Vagina (tissue), 2 donors: ENCODE data around the gene ZSCAN26. TPM values are rescaled to one million over a fixed set of nuclear protein-coding genes. Genes with fewer than 3 reads are reported as not detected.
A peak's percentile ranks its signal among the peaks of the same experiment; 100 is the strongest.

ENCODE experiments used
- DNase-seq, 2 donors: peaks; one replicate each; pipeline ENCODE4 v3.0.0-alpha.2; 2017; ENCODE audit errors: extremely low spot score in 2 of 2
- H3K27ac ChIP-seq: fragments of 200-600 bp; sonication (generic); one replicate; pipeline ENCODE4 v1.5.1; 2019
- H3K27me3 ChIP-seq: fragments of 200-600 bp; sonication (generic); one replicate; pipeline ENCODE4 v1.5.1; 2019
- H3K36me3 ChIP-seq, 2 donors: fragments of 200-600 bp; sonication (generic); one replicate each; pipeline ENCODE4 v1.5.1; 2017 to 2019
- H3K4me1 ChIP-seq: fragments of 200-600 bp; sonication (generic); one replicate; pipeline ENCODE4 v1.5.1; 2019
- H3K4me3 ChIP-seq, 2 donors: fragments of 200-600 bp; sonication (generic); 1 replicate in 1 of 2; 2 replicates in 1 of 2; pipeline ENCODE4 v1.5.1; 2016 to 2019
- H3K9me3 ChIP-seq: fragments of 200-600 bp; sonication (generic); one replicate; pipeline ENCODE4 v1.5.1; 2019
- CTCF ChIP-seq, 3 experiments: fragments of 450-650 bp in 2 of 3; fragments of 200-600 bp in 1 of 3; sonication (generic) in 1 of 3; IDR thresholded peaks; one replicate each; pipeline ENCODE4 v1.5.1; 2017 to 2019; ENCODE audit warnings: antibody characterized with exemption in 3 of 3, mild to moderate bottlenecking in 2 of 3, moderate library complexity in 2 of 3
- POLR2A ChIP-seq, 2 donors: fragments of 450-650 bp; IDR thresholded peaks; one replicate each; pipeline ENCODE4 v1.6.1; 2017; ENCODE audit warnings: antibody characterized with exemption in 2 of 2, mild to moderate bottlenecking in 2 of 2, moderate library complexity in 2 of 2
- POLR2AphosphoS5 ChIP-seq, 2 donors: sonication (generic); formaldehyde crosslinking; IDR thresholded peaks; one replicate each; pipeline ENCODE4 v1.9.0; 2017; ENCODE audit warnings: antibody characterized with exemption in 2 of 2, mild to moderate bottlenecking in 2 of 2, low read depth in 1 of 2; ENCODE audit not compliant: insufficient read depth in 1 of 2
- intact Hi-C: fragments of 100-400 bp; cut with DNase I; formaldehyde crosslinking; loops from one replicate; pipeline ENCODE4 v1.15.1; 2023
- total RNA-seq: library from RNA; depleted of rRNA; stranded (reverse); fragments of >200 nt; gene quantifications from one replicate; pipeline ENCODE4 v1.2.3, GENCODE V29; 2016

The ZSCAN26 gene
- total RNA-seq, 1 donor from 2014 or later = 18.7 TPM

GRCh38 chr6:28258877-28259777 lies 7.8 kb upstream of the ZSCAN26 start, which contains the start of gene NKAPL:
Gene NKAPL (plus strand): TSS chr6:28259297. CDS start chr6:28259372, 75 bp downstream.
- intact Hi-C loops = no loop called here
- H3K4me3 ChIP-seq = peak within 1 kb of the TSS; percentile 39 to 50
- no peak within 1 kb of the TSS for H3K27ac ChIP-seq
- no peaks in the 10 kb centered on the region for H3K9me3 ChIP-seq
- DNase-seq = no peak
- no peaks in the 10 kb centered on the region for H3K36me3 ChIP-seq
- peak in 1 of 2 donors; percentile 65 for TF ChIP-seq POLR2AphosphoS5 (IDR thresholded peaks at IDR 0.05; ENCODE audit: insufficient read depth in 1 of 2, low read depth in 1 of 2)
- TF ChIP-seq POLR2A (IDR thresholded peaks at IDR 0.05) = no peak
- H3K27me3 ChIP-seq = no peaks in the 10 kb centered on the region
- H3K4me1 ChIP-seq = peaks cover 11% of the 10 kb centered on the region

DNA sequence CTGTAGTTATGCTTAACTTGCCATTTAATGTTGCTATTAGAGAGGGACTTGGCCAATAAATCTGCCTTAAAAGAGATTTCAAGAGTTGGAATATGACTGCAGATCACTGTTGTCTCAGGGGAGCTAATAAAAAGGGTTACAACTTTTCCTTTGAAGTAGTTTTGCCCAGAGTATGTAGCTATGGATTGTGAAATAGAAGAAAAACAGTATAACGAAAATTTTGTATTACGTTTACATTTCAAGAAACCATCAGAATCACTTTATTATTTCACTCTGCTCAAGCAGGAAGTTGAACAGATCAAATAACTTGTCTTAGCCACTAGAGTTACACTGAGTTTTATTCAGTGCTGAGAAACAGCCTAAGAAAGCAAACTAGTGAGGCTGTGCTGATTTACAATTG lies 3.0 kb upstream of the ZSCAN26 start:
- Histone ChIP-seq H3K27ac (no peak overlapping the region), H3K27me3 (no peaks in the 10 kb centered on the region), H3K36me3 (no peaks in the 10 kb centered on the region), H3K4me1 (peaks cover 30% of the 10 kb centered on the region), H3K9me3 (no peaks in the 10 kb centered on the region), H3K4me3 (no peak overlapping the region)
- TF ChIP-seq POLR2AphosphoS5 (IDR thresholded peaks at IDR 0.05; ENCODE audit: insufficient read depth in 1 of 2, low read depth in 1 of 2) (no peak), CTCF (IDR thresholded peaks at IDR 0.05) (no peak), POLR2A (IDR thresholded peaks at IDR 0.05) (no peak)
- intact Hi-C loops = no loop called here
- DNase-seq = no peak

DNA sequence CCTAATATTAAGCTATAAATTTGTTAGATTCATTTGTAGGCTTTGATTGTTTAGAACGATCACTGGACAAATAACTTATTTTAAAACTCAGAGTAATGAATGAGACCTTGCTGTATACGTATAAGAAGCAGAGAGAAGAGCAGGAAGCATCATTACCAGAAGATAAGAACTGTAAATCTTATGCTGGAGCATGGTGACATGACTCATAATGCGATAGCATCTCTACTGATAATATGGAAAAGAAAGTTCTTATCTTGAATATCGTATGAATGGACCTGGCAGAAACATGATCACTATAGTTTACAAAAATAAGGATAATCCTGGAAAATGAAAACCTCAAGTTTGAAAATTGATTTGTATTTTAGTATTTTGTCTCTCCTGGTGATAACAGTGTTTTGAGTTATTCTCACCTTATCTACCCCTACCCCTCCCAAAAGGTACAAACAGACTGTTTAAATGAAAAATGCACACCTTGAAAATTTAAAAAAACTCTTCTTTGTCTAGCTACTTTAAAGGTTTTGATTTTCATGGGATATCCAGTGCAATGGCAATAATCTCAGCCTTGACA lies 2.0 kb upstream of the ZSCAN26 start:
- Histone ChIP-seq H3K4me3 (no peak overlapping the region), H3K9me3 (no peaks in the 10 kb centered on the region), H3K4me1 (peaks cover 30% of the 10 kb centered on the region), H3K27ac (no peak overlapping the region), H3K27me3 (no peaks in the 10 kb centered on the region), H3K36me3 (no peaks in the 10 kb centered on the region)
- DNase-seq = no peak
- intact Hi-C loops = no loop called here
- TF ChIP-seq POLR2AphosphoS5 (IDR thresholded peaks at IDR 0.05; ENCODE audit: insufficient read depth in 1 of 2, low read depth in 1 of 2) = no peak
- TF ChIP-seq CTCF (IDR thresholded peaks at IDR 0.05) = no peak
- TF ChIP-seq POLR2A (IDR thresholded peaks at IDR 0.05) = no peak

- peaks cover 0 to under 1% of the 10 kb centered on the region in 2 donors for H3K36me3 ChIP-seq
- H3K4me3 ChIP-seq = peak overlapping the region; percentile 59 to 75
- H3K9me3 ChIP-seq = no peaks in the 10 kb centered on the region
- no peaks in the 10 kb centered on the region for H3K27me3 ChIP-seq
- peaks cover 31% of the 10 kb centered on the region for H3K4me1 ChIP-seq
- intact Hi-C loops = no loop called here
- H3K27ac ChIP-seq = peak overlapping the region; percentile 84
- no peak for DNase-seq
- TF ChIP-seq POLR2AphosphoS5 (IDR thresholded peaks at IDR 0.05; ENCODE audit: insufficient read depth in 1 of 2, low read depth in 1 of 2) = no peak
- TF ChIP-seq POLR2A (IDR thresholded peaks at IDR 0.05) = no peak
Observed at GRCh38 chr6:28266563-28266961, 381 bp upstream of the ZSCAN26 start.

DNA sequence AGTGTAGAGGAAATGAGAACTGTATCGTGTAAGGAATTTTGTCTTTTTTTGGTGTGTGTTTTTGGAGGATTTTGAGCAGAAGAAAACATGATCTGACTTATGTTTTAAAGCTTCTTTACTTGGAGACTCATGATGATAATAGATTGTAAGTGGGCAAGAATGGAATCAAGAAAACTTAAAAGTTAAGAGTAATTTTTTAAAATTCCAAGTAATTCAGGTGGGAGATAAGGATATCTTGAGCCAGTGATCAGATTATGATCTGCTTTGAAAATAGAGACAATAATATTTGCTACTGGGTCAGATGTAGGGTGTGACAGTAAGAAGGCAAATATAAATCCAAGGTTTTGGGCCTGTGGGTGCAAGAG lies 734 bp downstream of the ZSCAN26 start:
- intact Hi-C loops = no loop called here
- TF ChIP-seq CTCF (IDR thresholded peaks at IDR 0.05) (no peak), POLR2A (IDR thresholded peaks at IDR 0.05) (no peak), POLR2AphosphoS5 (IDR thresholded peaks at IDR 0.05; ENCODE audit: insufficient read depth in 1 of 2, low read depth in 1 of 2) (no peak)
- no peaks in the 10 kb centered on the region for H3K27me3 ChIP-seq
- peak overlapping the region; percentile 84 for H3K27ac ChIP-seq
- H3K9me3 ChIP-seq = no peaks in the 10 kb centered on the region
- DNase-seq = no peak
- H3K4me3 ChIP-seq = peak overlapping the region; percentile 59 to 75
- peaks cover 31% of the 10 kb centered on the region for H3K4me1 ChIP-seq
- H3K36me3 ChIP-seq = peaks cover 0 to 11% of the 10 kb centered on the region in 2 donors
